SU-DHL-6 (cell line): ENCODE measurements around the gene SOBP.

Experiments
- EZH2phosphoT487 ChIP-seq: fragments of 200-600 bp; sonication (generic), shearing (Covaris generic); conservative IDR thresholded peaks from 2 replicates; pipeline ENCODE4 v1.6.1; 2018; ENCODE audit warnings: mild to moderate bottlenecking, antibody characterized with exemption, low read length, moderate library complexity, mixed read lengths
- TF ChIP-seq, protein P1 (sequence below): fragments of 200-600 bp; sonication (generic); IDR thresholded peaks from one replicate; pipeline ENCODE4 v1.5.1; 2017; ENCODE audit warnings: antibody characterized with exemption, mild to moderate bottlenecking, low read length, moderate library complexity; ENCODE audit not compliant: insufficient read depth, poor library complexity, severe bottlenecking

- TF ChIP-seq, protein P1, sequence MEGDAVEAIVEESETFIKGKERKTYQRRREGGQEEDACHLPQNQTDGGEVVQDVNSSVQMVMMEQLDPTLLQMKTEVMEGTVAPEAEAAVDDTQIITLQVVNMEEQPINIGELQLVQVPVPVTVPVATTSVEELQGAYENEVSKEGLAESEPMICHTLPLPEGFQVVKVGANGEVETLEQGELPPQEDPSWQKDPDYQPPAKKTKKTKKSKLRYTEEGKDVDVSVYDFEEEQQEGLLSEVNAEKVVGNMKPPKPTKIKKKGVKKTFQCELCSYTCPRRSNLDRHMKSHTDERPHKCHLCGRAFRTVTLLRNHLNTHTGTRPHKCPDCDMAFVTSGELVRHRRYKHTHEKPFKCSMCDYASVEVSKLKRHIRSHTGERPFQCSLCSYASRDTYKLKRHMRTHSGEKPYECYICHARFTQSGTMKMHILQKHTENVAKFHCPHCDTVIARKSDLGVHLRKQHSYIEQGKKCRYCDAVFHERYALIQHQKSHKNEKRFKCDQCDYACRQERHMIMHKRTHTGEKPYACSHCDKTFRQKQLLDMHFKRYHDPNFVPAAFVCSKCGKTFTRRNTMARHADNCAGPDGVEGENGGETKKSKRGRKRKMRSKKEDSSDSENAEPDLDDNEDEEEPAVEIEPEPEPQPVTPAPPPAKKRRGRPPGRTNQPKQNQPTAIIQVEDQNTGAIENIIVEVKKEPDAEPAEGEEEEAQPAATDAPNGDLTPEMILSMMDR = no peak
- no peak for TF ChIP-seq EZH2phosphoT487
Measured at GRCh38 chr6:107495971-107496370, 6.1 kb downstream of the SOBP start.
